ENCODE data around the gene GLOD5. TPM values are rescaled to one million over a fixed set of nuclear protein-coding genes. Genes with fewer than 3 reads are reported as not detected.

The GLOD5 gene
- total and polyA plus RNA-seq, 9 of the 15 experiments (the other 6 are each of a cell fraction or from before 2014, with no cell fraction given): 0.27 to 4.4 (median 2.2) TPM

GRCh38 chrX:48801280-48802088 lies 39.9 kb downstream of the GLOD5 start, which contains the start of gene HDAC6:
Gene HDAC6 (plus strand): TSS chrX:48802067. CDS start chrX:48802693, 626 bp downstream.
- intact Hi-C loops (cut with micrococcal nuclease) (loop anchor here (5.0 to 10.0 kb wide), 5 partner anchors 39 to 373 kb away; partner anchors contain the start of genes GLOD5, PLP2, PQBP1 and SUV39H1), in situ Hi-C loops (cut with MboI) (no loop called here)
- peaks cover 12 to 39% of the 10 kb centered on the region in 2 experiments for H3K4me1 ChIP-seq (replicated peaks in 1 of 2; ENCODE audit: control insufficient read depth in 2 of 2, insufficient read depth in 2 of 2, low read length in 2 of 2)
- H3K9me3 ChIP-seq (replicated peaks; ENCODE audit: control insufficient read depth, insufficient read depth, low read depth, low read length): no peaks in the 10 kb centered on the region
- peak within 1 kb of the TSS; percentile 100 for H2AFZ ChIP-seq (ENCODE audit: low read depth, low read length)
- ATAC-seq (peak; percentile 88), FAIRE-seq (peak; percentile 97), DNase-seq (ENCODE audit: extremely low read depth in 1 of 4, low spot score in 3 of 4) (peak; percentile 86 to 99 (median 88))
- H3K4me2 ChIP-seq (ENCODE audit: insufficient read depth, low read length): peak within 1 kb of the TSS; percentile 93
- ChIA-PET CTCF (ENCODE audit: low intra/inter-chr PET ratio) (no interaction called here), POLR2A (interaction anchor here (0.6 to 2.0 kb wide), 8 partner anchors 14 to 225 kb away, joined by 3 to 6 read pairs (median 4); partner anchors contain the start of gene SLC35A2)
- BruUV-seq (replicated peaks): no TSS peak
- H3K79me2 ChIP-seq (ENCODE audit: control insufficient read depth, insufficient read depth, low read length): peaks cover 8% of the 10 kb centered on the region
- H3K9ac ChIP-seq (ENCODE audit: insufficient read depth in 1 of 2, low read depth in 2 of 2, low read length in 2 of 2): peak within 1 kb of the TSS; percentile 97 to 98
- peak within 1 kb of the TSS; percentile 99 for H3K27ac ChIP-seq (ENCODE audit: extremely low read depth, low read depth, low read length)
- no peaks in the 10 kb centered on the region for H4K20me1 ChIP-seq (replicated peaks; ENCODE audit: control insufficient read depth, insufficient read depth, low read length)
- 0% methylated on average over 33 of the region's 89 CpGs for WGBS (ENCODE audit: insufficient coverage, low coverage, missing lambda C conversion rate)
- H3K9me1 ChIP-seq (ENCODE audit: control insufficient read depth, insufficient read depth, low read length): no peaks in the 10 kb centered on the region
- peaks cover 28% of the 10 kb centered on the region; the same call in 2 of the 3 replicates for H3K36me3 ChIP-seq (ENCODE audit: control insufficient read depth, insufficient read depth, low read length)
- no peaks in the 10 kb centered on the region for H3K27me3 ChIP-seq (ENCODE audit: control insufficient read depth in 2 of 2, insufficient read depth in 2 of 2, low read length in 2 of 2)
- H3K4me3 ChIP-seq: peak within 1 kb of the TSS; percentile 73
- no peak for TF ChIP-seq SNAPC5 (CRISPR knock-in tag; IDR thresholded peaks at IDR 0.05)
- TF ChIP-seq GMEB1 (CRISPR knock-in tag; IDR thresholded peaks at IDR 0.05): peak; percentile 94
- peak; percentile 93 for TF ChIP-seq DACH1 (IDR thresholded peaks at IDR 0.05; ENCODE audit: partially characterized antibody)
- TF ChIP-seq ZKSCAN1 (IDR thresholded peaks at IDR 0.05; ENCODE audit: low read depth, low read length): peak; percentile 18; the same call in 1 of the 2 replicates
- no peak for TF ChIP-seq FUS (optimal IDR thresholded peaks at IDR 0.05; ENCODE audit: low read depth, low read length)
- peak; percentile 20; the same call in 1 of the 2 replicates for TF ChIP-seq PHF8 (IDR thresholded peaks at IDR 0.05; ENCODE audit: borderline replicate concordance, low read length)
- no peak for TF ChIP-seq HEY1 (CRISPR knock-in tag; IDR thresholded peaks at IDR 0.05; ENCODE audit: borderline replicate concordance)
- TF ChIP-seq GABPB2 (CRISPR knock-in tag; conservative IDR thresholded peaks at IDR 0.05): no peak
- peak in 1 of 2 experiments; percentile 90; a peak in 2 of 4 replicates for TF ChIP-seq HDAC1 (IDR thresholded peaks at IDR 0.05)
- no peak for TF ChIP-seq KAT2B (IDR thresholded peaks at IDR 0.05; ENCODE audit: low read depth, low read length)
- no peak; the same call in 1 of the 2 replicates for TF ChIP-seq JUND (IDR thresholded peaks at IDR 0.05; ENCODE audit: borderline replicate concordance, low read depth, low read length)
- no peak; the same call in 2 of the 3 replicates for TF ChIP-seq JUND (tag; IDR thresholded peaks at IDR 0.05; ENCODE audit: borderline replicate concordance, low read depth, low read length)
- no peak for TF ChIP-seq SRSF1 (IDR thresholded peaks at IDR 0.05; ENCODE audit: low read depth, low read length)
- no peak for TF ChIP-seq MIER1 (IDR thresholded peaks at IDR 0.05; ENCODE audit: low read depth)
- TF ChIP-seq ZNF12 (CRISPR knock-in tag; IDR thresholded peaks at IDR 0.05): no peak
- TF ChIP-seq NCOA2 (IDR thresholded peaks at IDR 0.05; ENCODE audit: partially characterized antibody in 2 of 2): no peak
- TF ChIP-seq NR3C1 (CRISPR knock-in tag; IDR thresholded peaks at IDR 0.05): no peak
- TF ChIP-seq BRF1 (IDR thresholded peaks at IDR 0.05; ENCODE audit: borderline replicate concordance, extremely low read depth, insufficient read length): no peak
- no peak for TF ChIP-seq ZNF253 (CRISPR knock-in tag; conservative IDR thresholded peaks at IDR 0.05)
- no peak for TF ChIP-seq ZNF277 (CRISPR knock-in tag; IDR thresholded peaks at IDR 0.05; ENCODE audit: borderline replicate concordance)
